ENCODE results near the gene EEPD1. TPM values are rescaled to one million over a fixed set of nuclear protein-coding genes. Genes with fewer than 3 reads are reported as not detected.

Gene EEPD1
- total and polyA plus RNA-seq, 2 donors, result 16.9 to 32.8 TPM

DNA sequence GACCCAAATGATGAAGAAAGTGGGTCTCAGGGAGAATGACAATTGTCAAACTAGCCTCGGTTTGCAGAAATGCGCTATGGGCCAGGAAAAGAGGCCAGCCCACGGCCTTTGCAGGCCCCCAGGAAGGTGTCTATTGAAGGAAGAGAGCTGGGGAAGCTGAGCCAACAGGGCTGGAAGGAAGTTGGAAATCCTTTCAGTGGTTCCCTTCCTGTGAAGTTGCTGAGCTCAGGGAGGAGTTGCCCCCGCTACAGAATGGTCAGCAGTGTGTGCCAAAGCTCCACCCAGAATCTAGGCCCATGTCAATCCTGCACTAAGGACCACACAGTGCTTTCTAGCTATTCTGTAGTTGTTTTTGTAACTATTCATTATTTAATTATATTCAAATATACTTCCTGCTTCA, 145.1 kb downstream of the EEPD1 start:
- Histone ChIP-seq H3K27ac (ENCODE audit: low read depth in 1 of 2, low read length in 1 of 2) (no peak overlapping the region), H3K4me1 (ENCODE audit: control insufficient read depth in 2 of 2, insufficient read depth in 2 of 2, low read length in 2 of 2) (no peaks in the 10 kb centered on the region), H3K4me3 (ENCODE audit: low read length in 2 of 2) (no peak overlapping the region), H3K36me3 (ENCODE audit: control insufficient read depth in 2 of 2, insufficient read depth in 2 of 2, low read length in 1 of 2) (peaks cover 44 to 51% of the 10 kb centered on the region in 2 donors), H3K9me3 (ENCODE audit: control insufficient read depth in 2 of 2, insufficient read depth in 1 of 2, low read length in 1 of 2) (no peaks in the 10 kb centered on the region), H3K27me3 (ENCODE audit: control insufficient read depth in 2 of 2, insufficient read depth in 1 of 2, low read length in 1 of 2) (no peaks in the 10 kb centered on the region)
- no peak for DNase-seq (ENCODE audit: low read depth in 6 of 9, low spot score in 9 of 9)
- WGBS, result 95% methylated on average over 4 of the region's 4 CpGs

DNA sequence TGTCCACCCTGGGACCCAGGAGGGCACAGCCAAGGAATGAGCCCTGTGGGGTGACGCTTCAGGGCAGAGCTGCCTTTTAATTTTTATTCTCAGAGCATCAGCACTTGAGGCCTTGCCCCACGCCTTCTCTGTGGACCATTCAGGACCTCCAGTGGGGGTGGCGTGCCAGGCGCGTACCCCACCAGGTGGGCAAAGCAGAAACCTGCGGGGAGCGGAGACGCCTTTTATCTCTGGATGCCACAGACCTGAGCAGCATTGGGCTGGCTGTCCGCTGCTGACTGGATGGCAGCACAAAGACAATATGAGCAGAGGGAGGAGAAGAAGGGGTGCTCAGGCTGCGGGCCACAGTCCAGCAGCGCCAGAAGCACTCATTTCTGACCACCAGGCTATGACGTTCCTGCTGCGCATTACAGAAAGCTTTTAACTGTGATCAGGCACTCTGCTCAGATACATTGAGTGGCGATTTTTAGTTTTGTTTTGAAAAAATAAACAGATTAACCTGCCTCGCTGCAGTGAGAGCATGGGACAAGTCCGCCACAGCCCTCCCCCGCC, 146.2 kb downstream of the EEPD1 start:
- Histone ChIP-seq H3K4me1 (ENCODE audit: control insufficient read depth in 2 of 2, insufficient read depth in 2 of 2, low read length in 2 of 2) (no peaks in the 10 kb centered on the region), H3K27ac (ENCODE audit: low read depth in 1 of 2, low read length in 1 of 2) (no peak overlapping the region)
- 97% methylated on average over 17 of the region's 17 CpGs for WGBS

DNA sequence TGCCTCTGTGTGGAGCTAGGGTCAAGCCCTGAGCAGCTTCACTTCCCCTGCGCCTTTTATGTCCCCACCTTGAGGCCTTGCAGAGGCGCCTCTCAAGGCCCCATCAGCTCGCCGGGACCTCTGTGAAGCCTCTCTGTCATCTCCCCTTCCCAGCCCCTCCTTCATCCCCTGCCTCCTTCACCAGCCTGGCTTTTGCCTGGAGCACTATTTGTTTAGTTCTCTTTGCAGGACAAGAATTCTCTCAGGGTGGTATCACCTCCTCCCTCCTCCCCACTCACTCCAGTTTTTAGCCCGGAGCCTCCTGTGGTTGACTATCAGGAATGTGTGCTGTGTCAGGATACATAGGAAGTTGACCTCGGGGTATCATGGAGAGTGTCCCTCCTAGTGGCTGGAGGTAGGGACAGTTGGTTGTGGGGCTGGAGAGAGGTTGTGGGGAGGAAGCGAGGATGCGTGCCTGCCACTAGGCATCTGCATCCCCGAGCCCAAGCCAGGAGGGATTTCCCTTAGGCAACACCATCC, 146.8 kb downstream of the EEPD1 start:
- Histone ChIP-seq H3K27me3 (ENCODE audit: control insufficient read depth in 2 of 2, insufficient read depth in 1 of 2, low read length in 1 of 2) (no peaks in the 10 kb centered on the region), H3K27ac (ENCODE audit: low read depth in 1 of 2, low read length in 1 of 2) (no peak overlapping the region), H3K9me3 (ENCODE audit: control insufficient read depth in 2 of 2, insufficient read depth in 1 of 2, low read length in 1 of 2) (no peaks in the 10 kb centered on the region), H3K4me1 (ENCODE audit: control insufficient read depth in 2 of 2, insufficient read depth in 2 of 2, low read length in 2 of 2) (no peaks in the 10 kb centered on the region), H3K36me3 (ENCODE audit: control insufficient read depth in 2 of 2, insufficient read depth in 2 of 2, low read length in 1 of 2) (peaks cover 44 to 49% of the 10 kb centered on the region in 2 donors), H3K4me3 (ENCODE audit: low read length in 2 of 2) (no peak overlapping the region)
- WGBS, result 95% methylated on average over 9 of the region's 9 CpGs
- no peak for DNase-seq (ENCODE audit: low read depth in 6 of 9, low spot score in 9 of 9)

More for the DNA sequence above, 146.2 kb downstream of the EEPD1 start:
- DNase-seq (ENCODE audit: low read depth in 6 of 9, low spot score in 9 of 9), result no peak
- Histone ChIP-seq H3K4me3 (ENCODE audit: low read length in 2 of 2) (no peak overlapping the region), H3K9me3 (ENCODE audit: control insufficient read depth in 2 of 2, insufficient read depth in 1 of 2, low read length in 1 of 2) (no peaks in the 10 kb centered on the region), H3K27me3 (ENCODE audit: control insufficient read depth in 2 of 2, insufficient read depth in 1 of 2, low read length in 1 of 2) (no peaks in the 10 kb centered on the region), H3K36me3 (ENCODE audit: control insufficient read depth in 2 of 2, insufficient read depth in 2 of 2, low read length in 1 of 2) (peaks cover 44 to 49% of the 10 kb centered on the region in 2 donors)

DNA sequence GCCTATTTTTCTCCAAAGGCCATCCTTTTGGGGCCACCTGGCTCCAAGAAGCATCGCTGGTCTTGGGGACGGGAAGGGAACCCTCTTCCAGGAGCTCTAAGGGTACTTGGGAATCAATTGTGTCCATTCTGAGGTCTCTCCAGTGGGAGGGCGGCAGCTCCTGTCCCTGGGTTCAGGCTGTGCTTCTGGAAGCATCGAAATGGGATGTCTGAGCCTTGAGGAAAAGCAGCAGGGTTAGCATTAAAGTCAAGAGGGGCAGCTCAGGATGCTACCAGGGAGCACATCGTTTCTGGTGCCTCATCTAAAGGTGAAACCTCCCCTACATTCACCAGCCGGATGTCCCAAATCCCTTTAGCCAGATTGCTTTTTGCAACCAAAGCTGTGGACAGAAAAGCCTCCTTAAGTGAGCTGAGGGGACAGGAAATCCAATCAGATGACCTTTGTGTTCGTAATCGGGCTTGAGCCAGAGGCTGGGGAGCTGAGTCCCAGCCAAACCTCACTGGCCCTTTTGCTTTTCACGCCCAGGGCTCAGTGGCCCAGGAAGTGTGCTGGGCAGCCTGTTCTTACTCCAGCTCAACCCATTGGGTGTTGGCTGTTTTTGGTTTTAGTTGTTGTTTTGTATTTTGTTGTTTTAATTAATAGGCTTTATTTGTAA, 147.8 kb downstream of the EEPD1 start:
- no peak for DNase-seq (ENCODE audit: low read depth in 6 of 9, low spot score in 9 of 9)
- H3K4me1 ChIP-seq (ENCODE audit: control insufficient read depth in 2 of 2, insufficient read depth in 2 of 2, low read length in 2 of 2), result no peaks in the 10 kb centered on the region
- H3K9me3 ChIP-seq (ENCODE audit: control insufficient read depth in 2 of 2, insufficient read depth in 1 of 2, low read length in 1 of 2), result no peaks in the 10 kb centered on the region
- 98% methylated on average over 9 of the region's 9 CpGs for WGBS
- H3K36me3 ChIP-seq (ENCODE audit: control insufficient read depth in 2 of 2, insufficient read depth in 2 of 2, low read length in 1 of 2), result peaks cover 44 to 49% of the 10 kb centered on the region in 2 donors
- no peaks in the 10 kb centered on the region for H3K27me3 ChIP-seq (ENCODE audit: control insufficient read depth in 2 of 2, insufficient read depth in 1 of 2, low read length in 1 of 2)
- H3K4me3 ChIP-seq (ENCODE audit: low read length in 2 of 2), result no peak overlapping the region
- no peak overlapping the region for H3K27ac ChIP-seq (ENCODE audit: low read depth in 1 of 2, low read length in 1 of 2)

DNA sequence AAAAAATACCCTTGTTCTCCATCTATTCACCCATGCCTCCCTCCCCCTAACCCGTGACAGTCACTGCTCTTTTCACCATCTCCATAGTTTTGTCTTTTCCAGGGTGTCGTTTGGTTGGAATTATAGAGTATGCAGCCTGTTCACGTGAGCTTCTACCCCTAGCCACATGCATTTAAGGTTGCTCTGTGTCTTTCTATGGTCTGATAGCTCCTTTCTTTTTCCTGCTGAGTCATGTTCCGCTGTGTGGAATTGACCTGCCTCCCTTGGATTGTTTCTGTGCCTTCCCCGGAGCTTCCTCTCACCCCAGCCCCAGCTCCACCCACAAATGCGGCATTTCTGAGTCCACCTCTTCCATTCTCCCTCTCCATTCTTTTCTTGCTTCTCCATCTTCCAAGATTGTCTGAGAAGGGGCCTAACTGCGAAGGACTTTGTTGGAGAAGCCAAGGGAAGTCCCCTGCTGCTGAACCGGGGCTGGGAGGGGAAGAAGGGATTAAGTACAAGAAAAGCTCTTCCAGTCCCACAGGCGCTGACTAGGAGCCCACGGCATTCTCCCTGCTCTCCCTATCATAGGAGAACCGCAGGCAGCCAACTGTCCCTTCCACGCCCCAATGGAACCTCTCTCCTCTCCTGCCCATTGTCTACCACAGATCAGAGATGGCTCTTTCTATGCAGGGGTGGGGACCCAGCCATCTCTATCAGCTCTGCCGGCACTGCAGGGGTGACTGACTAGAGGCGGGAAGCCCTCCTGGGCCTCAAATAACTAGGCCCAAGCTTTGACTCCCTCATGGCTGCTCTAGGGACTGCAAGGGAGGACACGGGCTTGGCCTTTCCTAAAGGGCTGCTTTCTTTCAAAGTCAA, 149.1 kb downstream of the EEPD1 start:
- no peaks in the 10 kb centered on the region for H3K27me3 ChIP-seq (ENCODE audit: control insufficient read depth in 2 of 2, insufficient read depth in 1 of 2, low read length in 1 of 2)
- no peak for DNase-seq (ENCODE audit: low read depth in 6 of 9, low spot score in 9 of 9)
- peaks cover 42 to 43% of the 10 kb centered on the region in 2 donors for H3K36me3 ChIP-seq (ENCODE audit: control insufficient read depth in 2 of 2, insufficient read depth in 2 of 2, low read length in 1 of 2)
- H3K27ac ChIP-seq (ENCODE audit: low read depth in 1 of 2, low read length in 1 of 2), result no peak overlapping the region
- H3K9me3 ChIP-seq (ENCODE audit: control insufficient read depth in 2 of 2, insufficient read depth in 1 of 2, low read length in 1 of 2), result no peaks in the 10 kb centered on the region
- H3K4me3 ChIP-seq (ENCODE audit: low read length in 2 of 2), result no peak overlapping the region
- no peaks in the 10 kb centered on the region for H3K4me1 ChIP-seq (ENCODE audit: control insufficient read depth in 2 of 2, insufficient read depth in 2 of 2, low read length in 2 of 2)
- WGBS, result 96% methylated on average over 15 of the region's 15 CpGs

DNA sequence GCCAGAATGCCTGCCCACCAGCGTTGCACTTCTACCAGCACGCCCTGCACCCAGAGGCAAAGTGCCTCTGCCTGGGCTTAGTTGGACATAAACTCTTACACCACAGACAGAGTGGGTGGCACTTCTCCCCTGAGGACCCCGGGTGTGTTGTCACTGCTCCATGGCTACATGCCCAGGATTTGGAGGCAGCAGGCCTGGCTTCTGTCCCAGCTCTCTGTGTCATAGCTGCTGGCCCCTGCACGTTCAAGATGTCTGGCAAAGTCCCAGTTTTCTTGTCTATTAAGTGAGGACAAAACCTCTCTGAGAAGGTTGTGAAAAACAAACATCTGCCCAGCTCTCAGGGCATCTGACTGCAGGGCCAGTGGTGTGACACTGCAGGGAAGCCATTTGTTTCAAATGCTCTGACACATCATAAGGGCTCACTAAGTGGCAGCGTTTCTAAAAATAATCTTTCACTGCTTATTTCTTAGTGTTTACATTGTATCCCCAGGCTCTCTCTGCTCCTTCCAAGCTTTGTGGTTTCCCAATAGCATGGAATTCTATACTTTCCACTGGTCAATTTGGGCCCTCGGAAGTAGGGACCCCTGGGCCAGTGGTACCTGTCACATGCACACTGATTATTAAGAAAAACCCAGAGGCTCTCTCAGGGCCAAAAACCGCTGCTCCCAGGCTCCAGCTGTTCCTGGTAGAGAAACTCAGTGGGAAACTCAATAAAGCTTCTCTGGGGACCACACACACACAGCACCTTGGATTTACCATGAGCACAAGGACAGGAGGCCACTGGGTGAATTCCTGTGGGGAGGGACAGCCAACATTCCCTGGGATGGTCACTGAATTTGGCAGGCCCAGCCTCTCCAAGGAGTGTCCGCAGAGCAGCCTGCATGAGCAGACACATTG, 150.4 kb downstream of the EEPD1 start:
- Histone ChIP-seq H3K27ac (ENCODE audit: low read depth in 1 of 2, low read length in 1 of 2) (no peak overlapping the region), H3K36me3 (ENCODE audit: control insufficient read depth in 2 of 2, insufficient read depth in 2 of 2, low read length in 1 of 2) (peaks cover 29 to 30% of the 10 kb centered on the region in 2 donors), H3K4me3 (ENCODE audit: low read length in 2 of 2) (no peak overlapping the region), H3K27me3 (ENCODE audit: control insufficient read depth in 2 of 2, insufficient read depth in 1 of 2, low read length in 1 of 2) (no peaks in the 10 kb centered on the region), H3K9me3 (ENCODE audit: control insufficient read depth in 2 of 2, insufficient read depth in 1 of 2, low read length in 1 of 2) (no peaks in the 10 kb centered on the region), H3K4me1 (ENCODE audit: control insufficient read depth in 2 of 2, insufficient read depth in 2 of 2, low read length in 2 of 2) (no peaks in the 10 kb centered on the region)
- WGBS, result 84% methylated on average over 8 of the region's 8 CpGs
- no peak for DNase-seq (ENCODE audit: low read depth in 6 of 9, low spot score in 9 of 9)

DNA sequence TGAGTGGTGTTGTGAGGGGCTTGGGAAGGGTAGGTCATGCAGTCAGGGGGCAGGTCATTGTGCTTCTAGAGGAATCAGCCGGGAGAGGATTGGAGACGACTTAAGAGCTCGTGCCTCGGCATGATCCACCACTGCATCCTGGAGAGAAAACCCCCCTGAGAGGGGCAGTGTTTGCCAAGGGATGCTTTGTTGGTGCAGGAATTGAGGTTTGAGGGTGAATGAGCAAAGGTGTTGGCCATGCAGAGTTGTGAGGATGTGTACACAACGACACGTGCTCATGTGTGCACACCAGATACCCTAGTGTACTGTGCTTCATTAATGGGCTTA, 151.0 kb downstream of the EEPD1 start:
- Histone ChIP-seq H3K36me3 (ENCODE audit: control insufficient read depth in 2 of 2, insufficient read depth in 2 of 2, low read length in 1 of 2) (peaks cover 23 to 24% of the 10 kb centered on the region in 2 donors), H3K9me3 (ENCODE audit: control insufficient read depth in 2 of 2, insufficient read depth in 1 of 2, low read length in 1 of 2) (no peaks in the 10 kb centered on the region), H3K4me1 (ENCODE audit: control insufficient read depth in 2 of 2, insufficient read depth in 2 of 2, low read length in 2 of 2) (no peaks in the 10 kb centered on the region), H3K27ac (ENCODE audit: low read depth in 1 of 2, low read length in 1 of 2) (no peak overlapping the region), H3K4me3 (ENCODE audit: low read length in 2 of 2) (no peak overlapping the region), H3K27me3 (ENCODE audit: control insufficient read depth in 2 of 2, insufficient read depth in 1 of 2, low read length in 1 of 2) (no peaks in the 10 kb centered on the region)
- 94% methylated on average over 6 of the region's 6 CpGs for WGBS
- DNase-seq (ENCODE audit: low read depth in 6 of 9, low spot score in 9 of 9), result no peak

DNA sequence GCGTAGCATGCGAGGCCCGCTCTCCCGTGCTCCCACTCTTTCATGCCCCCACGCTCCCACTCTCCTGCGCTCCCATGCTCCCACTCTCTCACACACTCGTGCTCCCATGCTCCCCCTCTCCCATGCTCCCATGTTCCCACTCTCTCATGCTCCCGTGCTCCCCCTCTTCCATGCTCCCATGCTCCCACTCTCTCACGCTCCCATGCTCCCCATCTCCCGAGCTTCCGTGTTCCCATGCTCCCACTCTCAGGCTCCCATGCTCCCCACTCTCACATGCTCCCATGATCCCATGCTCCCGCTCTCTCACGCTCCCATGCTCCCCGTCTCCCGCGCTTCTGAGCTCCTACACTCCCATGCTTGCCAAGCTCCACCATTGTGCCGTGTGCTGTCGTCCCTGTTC, 152.2 kb downstream of the EEPD1 start:
- Histone ChIP-seq H3K4me3 (ENCODE audit: low read length in 2 of 2) (no peak overlapping the region), H3K36me3 (ENCODE audit: control insufficient read depth in 2 of 2, insufficient read depth in 2 of 2, low read length in 1 of 2) (peaks cover 11 to 13% of the 10 kb centered on the region in 2 donors), H3K27me3 (ENCODE audit: control insufficient read depth in 2 of 2, insufficient read depth in 1 of 2, low read length in 1 of 2) (no peaks in the 10 kb centered on the region), H3K27ac (ENCODE audit: low read depth in 1 of 2, low read length in 1 of 2) (no peak overlapping the region), H3K9me3 (ENCODE audit: control insufficient read depth in 2 of 2, insufficient read depth in 1 of 2, low read length in 1 of 2) (no peaks in the 10 kb centered on the region), H3K4me1 (ENCODE audit: control insufficient read depth in 2 of 2, insufficient read depth in 2 of 2, low read length in 2 of 2) (no peaks in the 10 kb centered on the region)
- WGBS, result 98% methylated on average over 18 of the region's 18 CpGs
- DNase-seq (ENCODE audit: low read depth in 6 of 9, low spot score in 9 of 9), result no peak

Data from thymus (tissue), 11 donors.